Mesodermal cell (in vitro differentiated cells): Measurements from ENCODE around the gene DCAF8.
"Not testable (repeated sequence)": the region's sequence is repeated elsewhere in the genome, so short reads cannot be mapped to it uniquely, and the experiment has no call there.

ENCODE experiments used
- H3K27ac ChIP-seq: 2 replicates; pipeline ENCODE4 v1.7.0; 2013; ENCODE audit warnings: mild to moderate bottlenecking, low read depth, low read length, moderate library complexity; ENCODE audit not compliant: severe bottlenecking
- H3K36me3 ChIP-seq: 2 replicates; pipeline ENCODE4 v1.7.1; 2013; ENCODE audit warnings: mild to moderate bottlenecking, low read length, moderate library complexity; ENCODE audit not compliant: control insufficient read depth, insufficient read depth
- H3K4me1 ChIP-seq: one replicate; pipeline ENCODE4 v1.7.1; 2013; ENCODE audit warnings: mild to moderate bottlenecking, low read length; ENCODE audit not compliant: insufficient read depth, control insufficient read depth, poor library complexity, severe bottlenecking
- H3K4me3 ChIP-seq: 2 replicates; pipeline ENCODE4 v1.7.0; 2013; ENCODE audit warnings: low read length, control low read depth, mild to moderate bottlenecking; ENCODE audit not compliant: insufficient read depth, poor library complexity, severe bottlenecking; ENCODE audit errors: extremely low read depth
- H3K9me3 ChIP-seq: 2 replicates; pipeline ENCODE4 v1.7.1; 2013; ENCODE audit warnings: mild to moderate bottlenecking, low read length, moderate library complexity; ENCODE audit not compliant: control insufficient read depth
- WGBS, 2 experiments: methylation state at CpG; one replicate each; pipeline ENCODE4 v1.1.5; 2013; ENCODE audit warnings: missing lambda C conversion rate in 2 of 2; ENCODE audit not compliant: insufficient coverage in 2 of 2; 5-methylcytosine and 5-hydroxymethylcytosine counted together

The DCAF8 gene

GRCh38 chr1:160287769-160288168, 25.4 kb upstream of the DCAF8 start:
- not testable (repeated sequence) for H3K9me3 ChIP-seq, H3K4me1 ChIP-seq, H3K27ac ChIP-seq, H3K4me3 ChIP-seq
- 94 to 97% methylated on average over 8 to 9 of the region's 12 CpGs for WGBS, 2 experiments
- peaks cover 54% of the 10 kb centered on the region for H3K36me3 ChIP-seq

- Histone ChIP-seq H3K36me3 (peaks cover 54% of the 10 kb centered on the region), H3K4me3 (peak overlapping the region; percentile 97), H3K9me3 (no peaks in the 10 kb centered on the region), H3K27ac (peak overlapping the region; percentile 55), H3K4me1 (peaks cover 7% of the 10 kb centered on the region)
- WGBS, 2 experiments: 93 to 97% methylated on average over 21 to 23 of the region's 23 CpGs
Observed at GRCh38 chr1:160285506-160285905, 23.2 kb upstream of the DCAF8 start.

GRCh38 chr1:160284782-160285344, 22.5 kb upstream of the DCAF8 start, which contains the start of gene PEX19:
Gene PEX19 (minus strand): TSS chr1:160285133. CDS start chr1:160285124, 9 bp downstream.
- H3K4me3 ChIP-seq: peak within 1 kb of the TSS; percentile 97
- H3K36me3 ChIP-seq: peaks cover 54% of the 10 kb centered on the region
- no peaks in the 10 kb centered on the region for H3K9me3 ChIP-seq
- H3K4me1 ChIP-seq: peaks cover 7% of the 10 kb centered on the region
- H3K27ac ChIP-seq: peak within 1 kb of the TSS; percentile 55
- 0% methylated on average over 24 to 25 of the region's 27 CpGs for WGBS, 2 experiments

DNA sequence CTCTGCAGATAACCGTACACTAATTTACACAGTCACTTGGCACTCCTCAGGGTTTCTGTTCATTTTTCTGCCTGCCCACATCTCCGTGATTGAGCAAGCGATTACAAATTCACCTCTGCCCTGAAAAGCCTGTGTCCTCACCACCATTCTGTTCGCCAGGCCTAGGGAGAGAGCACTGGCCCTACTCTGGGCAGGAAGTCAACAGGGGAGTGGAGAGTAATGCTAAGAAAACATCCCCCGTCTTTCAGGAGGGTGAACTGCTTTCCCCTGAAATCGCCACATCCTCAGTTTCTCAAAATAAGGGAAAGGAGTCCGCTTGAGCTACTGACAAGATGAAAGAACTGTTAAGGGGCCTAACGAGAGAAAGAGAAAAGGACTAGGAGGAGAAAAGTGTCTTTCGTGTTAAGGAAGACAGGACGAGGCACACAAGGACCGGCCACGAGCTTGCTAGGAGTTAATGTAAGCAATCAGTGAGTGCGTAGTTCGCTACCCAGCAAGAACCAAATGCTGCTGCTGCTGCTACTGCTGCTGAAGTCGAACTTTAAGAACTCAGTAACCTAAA, 22.0 kb upstream of the DCAF8 start:
- Histone ChIP-seq H3K27ac (peak overlapping the region; percentile 55), H3K4me3 (peak overlapping the region; percentile 97), H3K4me1 (peaks cover 7% of the 10 kb centered on the region), H3K36me3 (peaks cover 54% of the 10 kb centered on the region), H3K9me3 (no peaks in the 10 kb centered on the region)
- 10 to 15% methylated on average over 10 to 12 of the region's 15 CpGs for WGBS, 2 experiments

- 84 to 95% methylated on average over 2 to 7 of the region's 7 CpGs for WGBS, 2 experiments
- H3K9me3 ChIP-seq: no peaks in the 10 kb centered on the region
- no peak overlapping the region for H3K4me3 ChIP-seq
- peaks cover 7% of the 10 kb centered on the region for H3K4me1 ChIP-seq
- H3K36me3 ChIP-seq: peaks cover 58% of the 10 kb centered on the region
- no peak overlapping the region for H3K27ac ChIP-seq
Observed at GRCh38 chr1:160282807-160283206, 20.5 kb upstream of the DCAF8 start.

GRCh38 chr1:160277987-160278386, 15.6 kb upstream of the DCAF8 start:
- Histone ChIP-seq H3K27ac (no peak overlapping the region), H3K4me3 (no peak overlapping the region), H3K9me3 (no peaks in the 10 kb centered on the region), H3K36me3 (peaks cover 65% of the 10 kb centered on the region), H3K4me1 (no peaks in the 10 kb centered on the region)
- WGBS, 2 experiments: 93 to 100% methylated on average over 2 of the region's 4 CpGs

GRCh38 chr1:160277330-160277729, 15.0 kb upstream of the DCAF8 start:
- H3K27ac ChIP-seq: no peak overlapping the region
- peaks cover 58% of the 10 kb centered on the region for H3K36me3 ChIP-seq
- H3K4me1 ChIP-seq: no peaks in the 10 kb centered on the region
- WGBS, 2 experiments: 100% methylated on average over 2 of the region's 2 CpGs
- H3K4me3 ChIP-seq: no peak overlapping the region
- H3K9me3 ChIP-seq: no peaks in the 10 kb centered on the region

DNA sequence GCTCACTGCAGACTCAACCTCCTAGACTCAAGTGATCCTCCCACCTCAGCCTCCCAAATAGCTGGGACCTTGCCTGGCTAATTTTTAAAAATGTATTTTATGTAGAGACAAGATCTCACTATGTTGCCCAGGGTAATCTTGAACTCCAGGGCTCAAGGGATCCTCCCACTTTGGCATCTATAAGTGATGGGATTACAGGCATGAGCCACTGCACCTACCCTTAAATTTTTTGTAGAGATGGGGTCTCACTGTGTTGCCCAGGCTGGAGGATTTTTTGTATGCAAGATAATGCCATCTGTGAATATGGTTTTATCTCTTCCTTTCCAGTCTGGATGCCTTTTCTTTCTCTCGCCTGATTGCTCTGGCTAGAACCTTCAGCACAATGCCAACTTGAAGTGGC, 8.7 kb upstream of the DCAF8 start:
- no peak overlapping the region for H3K4me3 ChIP-seq
- H3K27ac ChIP-seq: no peak overlapping the region
- H3K36me3 ChIP-seq: no peaks in the 10 kb centered on the region
- no CpG with 5 or more reads among the region's 1 CpG for WGBS, 2 experiments
- H3K9me3 ChIP-seq: no peaks in the 10 kb centered on the region
- H3K4me1 ChIP-seq: no peaks in the 10 kb centered on the region

DNA sequence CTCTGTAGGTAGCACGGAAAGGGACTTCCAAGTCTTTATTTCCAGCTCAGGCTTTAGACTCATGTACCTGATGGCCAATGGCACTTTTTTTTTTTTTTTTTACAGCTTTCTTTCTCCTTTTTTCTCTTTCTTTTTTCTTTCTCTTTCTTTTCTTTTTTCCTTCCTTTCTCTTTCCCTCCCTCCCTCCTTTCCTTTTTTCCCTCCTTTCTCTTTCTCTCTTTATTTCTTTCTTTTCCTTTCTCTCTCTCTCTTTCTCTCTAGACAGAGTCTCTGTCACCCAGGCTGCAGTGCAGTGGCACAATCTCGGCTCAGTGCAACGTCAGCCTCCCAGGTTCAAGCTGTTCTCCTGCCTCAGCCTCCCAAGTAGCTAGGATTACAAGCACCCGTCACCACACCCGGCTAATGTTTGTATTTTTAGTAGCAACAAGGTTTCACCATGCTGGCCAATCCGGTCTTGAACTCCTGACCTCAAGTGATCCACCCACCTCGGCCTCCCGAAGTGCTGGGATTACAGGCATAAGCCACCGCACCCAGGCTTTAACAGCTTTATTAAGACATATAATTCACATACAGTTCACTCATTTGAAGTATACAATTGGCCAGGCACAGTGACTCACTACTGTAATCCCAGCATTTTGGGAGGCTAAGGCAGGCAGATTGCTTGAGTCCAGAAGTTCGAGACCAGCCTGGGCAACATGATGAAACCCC, 5.1 kb upstream of the DCAF8 start:
- Histone ChIP-seq H3K4me3 (no peak overlapping the region), H3K27ac (no peak overlapping the region)
- WGBS, 2 experiments: 88 to 92% methylated on average over 7 to 8 of the region's 10 CpGs

GRCh38 chr1:160264795-160265307, 2.5 kb upstream of the DCAF8 start:
- Histone ChIP-seq H3K4me3 (no peak overlapping the region), H3K27ac (no peak overlapping the region), H3K9me3 (no peaks in the 10 kb centered on the region), H3K36me3 (peaks cover under 1% of the 10 kb centered on the region), H3K4me1 (peaks cover 17% of the 10 kb centered on the region)
- WGBS, 2 experiments: 100% methylated on average over 1 of the region's 4 CpGs; no CpG with 5 or more reads in 1 of the 2 experiments

More for the DNA sequence above, 5.1 kb upstream of the DCAF8 start:
- peaks cover 5% of the 10 kb centered on the region for H3K4me1 ChIP-seq
- no peaks in the 10 kb centered on the region for H3K36me3 ChIP-seq
- H3K9me3 ChIP-seq: no peaks in the 10 kb centered on the region

DNA sequence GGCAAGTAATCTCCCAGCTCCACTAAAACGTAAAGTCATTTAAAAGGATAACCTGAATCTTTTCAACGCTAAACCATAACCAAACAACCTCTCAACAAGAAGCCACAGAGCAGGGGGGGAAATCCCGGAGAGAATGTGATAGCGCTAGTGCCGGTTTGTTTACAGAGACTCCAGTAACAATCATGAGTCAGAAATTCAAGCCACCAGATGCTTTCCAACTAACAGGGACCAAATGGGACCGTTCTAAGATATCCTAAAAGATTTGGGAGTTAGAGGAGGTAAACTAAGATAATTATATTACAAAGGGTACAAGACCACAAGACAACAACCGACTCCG, 825 bp downstream of the DCAF8 start:
- peak overlapping the region; percentile 78 for H3K4me3 ChIP-seq
- peaks cover 17% of the 10 kb centered on the region for H3K4me1 ChIP-seq
- 0% methylated on average over 3 of the region's 8 CpGs; no CpG with 5 or more reads in 1 of the 2 experiments for WGBS, 2 experiments
- no peaks in the 10 kb centered on the region for H3K9me3 ChIP-seq
- peaks cover 13% of the 10 kb centered on the region for H3K36me3 ChIP-seq
- peak overlapping the region; percentile 94 for H3K27ac ChIP-seq
